BJ (cell line): ENCODE results near the gene UIMC1. TPM values are rescaled to one million over a fixed set of nuclear protein-coding genes. Genes with fewer than 3 reads are reported as not detected.

Source experiments
- CTCF ChIA-PET: fragments of 350-600 bp; formaldehyde crosslinking; extraction: SDS; loops from one replicate; lab custom pipeline; 2021; ENCODE audit warnings: antibody characterized with exemption, inconsistent platforms; lab: Yijun Ruan, JAX
- POLR2A ChIA-PET: fragments of 300-600 bp; sonication (Branson Sonifier 250); formaldehyde crosslinking; extraction: SDS; loops from one replicate; lab custom pipeline; 2021; ENCODE audit warnings: antibody characterized with exemption; lab: Charles Lee
- DNase-seq: peaks from one replicate; pipeline ENCODE4 v3.0.0-alpha.2; 2011; ENCODE audit warnings: low read depth
- H3K27me3 ChIP-seq: 2 replicates; pipeline ENCODE4 v1.6.0; 2011; ENCODE audit warnings: low read length; ENCODE audit not compliant: control insufficient read depth, insufficient read depth
- H3K36me3 ChIP-seq: 2 replicates; pipeline ENCODE4 v1.5.1; 2011; ENCODE audit warnings: low read length; ENCODE audit not compliant: control insufficient read depth, insufficient read depth
- H3K4me3 ChIP-seq: 2 replicates; pipeline ENCODE4 v1.5.1; 2011; ENCODE audit warnings: low read depth, mild to moderate bottlenecking, control low read depth, low read length
- CTCF ChIP-seq: IDR thresholded peaks from 2 replicates; pipeline ENCODE4 v1.5.1; 2011; ENCODE audit warnings: low read depth, mild to moderate bottlenecking, control low read depth, inconsistent platforms, low read length, moderate library complexity; ENCODE audit not compliant: insufficient read depth
- polyA plus RNA-seq: library from polyadenylated mRNA; depleted of rRNA; stranded (reverse); fragments of >200 nt; gene quantifications from 2 replicates; pipeline ENCODE4 v1.2.3, GENCODE V29; 2011

Gene UIMC1
- polyA plus RNA-seq, 1 experiment: 14.1 TPM

DNA sequence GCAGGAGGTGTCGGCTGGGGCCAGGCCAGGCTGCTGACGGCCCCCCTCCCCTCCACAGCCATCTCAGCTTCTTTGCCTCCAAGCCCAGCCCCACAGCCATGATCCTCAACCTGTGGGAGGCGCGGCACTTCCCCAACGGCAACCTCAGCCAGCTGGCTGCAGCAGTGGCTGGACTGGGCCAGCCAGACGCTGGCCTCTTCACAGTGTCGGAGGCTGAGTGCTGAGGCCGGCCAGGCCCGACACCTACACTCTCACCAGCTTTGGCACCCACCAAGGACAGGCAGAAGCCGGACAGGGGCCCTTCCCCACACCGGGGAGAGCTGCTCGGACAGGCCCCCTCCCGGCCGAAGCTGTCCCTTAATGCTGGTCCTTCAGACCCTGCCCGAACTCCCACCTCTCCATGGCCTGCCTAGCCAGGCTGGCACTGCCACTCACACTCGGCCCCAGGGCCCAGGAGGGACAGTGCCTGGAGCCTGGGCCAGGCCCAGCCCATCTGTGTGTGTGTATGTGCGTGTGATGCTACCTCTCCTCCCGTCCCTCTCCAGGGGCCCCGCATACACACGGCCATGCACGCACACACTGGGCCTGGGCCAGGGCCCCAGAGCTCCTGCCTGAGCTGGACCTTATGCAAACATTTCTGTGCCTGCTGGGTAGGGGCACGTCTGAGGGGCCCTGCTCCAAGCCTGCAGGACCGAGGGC, 126.8 kb downstream of the UIMC1 start:
- DNase-seq: no peak
- no peak for TF ChIP-seq CTCF
- Histone ChIP-seq H3K27me3 (peaks cover 18% of the 10 kb centered on the region), H3K4me3 (no peak overlapping the region), H3K36me3 (no peaks in the 10 kb centered on the region)
- CTCF ChIA-PET: interaction anchor here (0.5 kb wide), 1 partner anchor 72 kb away, joined by 3 read pairs; no protein-coding TSS in a partner anchor
- POLR2A ChIA-PET: no interaction called here

GRCh38 chr5:176878906-176879662, 127.5 kb downstream of the UIMC1 start:
- POLR2A ChIA-PET: no interaction called here
- CTCF ChIA-PET: no interaction called here
- peaks cover 21% of the 10 kb centered on the region for H3K27me3 ChIP-seq

GRCh38 chr5:176878463-176878862, 128.1 kb downstream of the UIMC1 start:
- Histone ChIP-seq H3K4me3 (no peak overlapping the region), H3K27me3 (peaks cover 26% of the 10 kb centered on the region), H3K36me3 (no peaks in the 10 kb centered on the region)
- ChIA-PET POLR2A (no interaction called here), CTCF (no interaction called here)
- no peak for DNase-seq
- TF ChIP-seq CTCF: no peak

More at GRCh38 chr5:176878906-176879662, 127.5 kb downstream of the UIMC1 start:
- DNase-seq: no peak
- no peaks in the 10 kb centered on the region for H3K36me3 ChIP-seq
- no peak overlapping the region for H3K4me3 ChIP-seq
- no peak for TF ChIP-seq CTCF

DNA sequence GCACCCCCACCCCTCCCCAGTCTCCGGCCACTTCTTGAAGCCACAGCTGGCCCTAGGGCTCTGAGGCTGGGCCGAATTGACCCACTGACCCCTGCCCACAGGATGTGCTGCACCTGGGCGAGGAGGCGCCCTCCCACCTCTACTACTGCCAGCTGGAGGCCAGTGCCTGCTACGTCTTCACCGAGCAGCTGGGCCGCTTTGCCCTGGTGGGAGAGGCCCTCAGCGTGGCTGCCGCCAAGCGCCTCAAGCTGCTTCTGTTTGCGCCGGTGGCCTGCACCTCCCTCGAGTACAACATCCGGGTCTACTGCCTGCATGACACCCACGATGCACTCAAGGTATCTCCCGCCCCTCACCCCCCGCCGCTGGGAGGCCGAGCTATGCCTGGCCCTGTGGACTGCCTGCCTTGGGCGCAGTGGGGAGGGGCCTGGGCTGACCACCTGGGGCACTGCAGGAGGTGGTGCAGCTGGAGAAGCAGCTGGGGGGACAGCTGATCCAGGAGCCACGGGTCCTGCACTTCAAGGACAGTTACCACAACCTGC, 128.7 kb downstream of the UIMC1 start:
- H3K27me3 ChIP-seq: peaks cover 24% of the 10 kb centered on the region
- TF ChIP-seq CTCF: no peak
- DNase-seq: no peak
- no peaks in the 10 kb centered on the region for H3K36me3 ChIP-seq
- POLR2A ChIA-PET: no interaction called here
- CTCF ChIA-PET: no interaction called here
- no peak overlapping the region for H3K4me3 ChIP-seq

GRCh38 chr5:176876506-176877431, 129.8 kb downstream of the UIMC1 start:
- DNase-seq: no peak
- Histone ChIP-seq H3K36me3 (no peaks in the 10 kb centered on the region), H3K4me3 (no peak overlapping the region), H3K27me3 (peaks cover 23% of the 10 kb centered on the region)
- ChIA-PET CTCF (no interaction called here), POLR2A (no interaction called here)
- TF ChIP-seq CTCF: no peak
